Stomach (tissue), 4 donors: Measurements from ENCODE around the gene SLC4A2.
A peak's percentile ranks its signal among the peaks of the same experiment; 100 is the strongest.

Experiments used
- POLR2A ChIP-seq, 4 donors: fragments of 450-650 bp; IDR thresholded peaks; one replicate each; pipeline ENCODE4 v1.6.1; 2016; ENCODE audit warnings: antibody characterized with exemption in 4 of 4, control low read depth in 2 of 4, mild to moderate bottlenecking in 1 of 4, moderate library complexity in 1 of 4
- POLR2AphosphoS5 ChIP-seq, 3 donors: sonication (generic); formaldehyde crosslinking; IDR thresholded peaks; one replicate each; pipeline ENCODE4 v1.6.1; 2016; ENCODE audit warnings: antibody characterized with exemption in 3 of 3
- TF ChIP-seq, protein P1 (sequence below), 7 experiments: fragments of 450-650 bp in 4 of 7; fragments of 200-600 bp in 3 of 7; sonication (generic) in 3 of 7; IDR thresholded peaks; one replicate each; pipeline ENCODE4 v1.5.1; 2016 to 2019; ENCODE audit warnings: antibody characterized with exemption in 7 of 7, control low read depth in 2 of 7, mild to moderate bottlenecking in 1 of 7

DNA sequence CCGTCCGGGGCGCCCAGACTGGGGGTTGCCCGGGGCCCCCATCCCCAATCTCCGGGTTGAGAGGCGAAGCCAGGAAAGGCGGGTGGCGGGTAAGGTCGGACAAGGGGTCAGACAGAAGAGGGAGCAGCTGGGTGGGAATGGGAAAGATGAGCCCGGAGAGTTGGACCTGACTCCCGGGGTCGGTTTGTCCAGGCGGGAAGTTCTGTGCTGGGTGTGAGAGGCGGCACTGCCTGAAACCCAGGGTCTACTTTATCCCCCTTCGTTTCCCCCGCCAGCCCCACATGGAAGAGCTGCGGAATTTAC lies 675 bp downstream of the SLC4A2 start:
- TF ChIP-seq, protein P1, sequence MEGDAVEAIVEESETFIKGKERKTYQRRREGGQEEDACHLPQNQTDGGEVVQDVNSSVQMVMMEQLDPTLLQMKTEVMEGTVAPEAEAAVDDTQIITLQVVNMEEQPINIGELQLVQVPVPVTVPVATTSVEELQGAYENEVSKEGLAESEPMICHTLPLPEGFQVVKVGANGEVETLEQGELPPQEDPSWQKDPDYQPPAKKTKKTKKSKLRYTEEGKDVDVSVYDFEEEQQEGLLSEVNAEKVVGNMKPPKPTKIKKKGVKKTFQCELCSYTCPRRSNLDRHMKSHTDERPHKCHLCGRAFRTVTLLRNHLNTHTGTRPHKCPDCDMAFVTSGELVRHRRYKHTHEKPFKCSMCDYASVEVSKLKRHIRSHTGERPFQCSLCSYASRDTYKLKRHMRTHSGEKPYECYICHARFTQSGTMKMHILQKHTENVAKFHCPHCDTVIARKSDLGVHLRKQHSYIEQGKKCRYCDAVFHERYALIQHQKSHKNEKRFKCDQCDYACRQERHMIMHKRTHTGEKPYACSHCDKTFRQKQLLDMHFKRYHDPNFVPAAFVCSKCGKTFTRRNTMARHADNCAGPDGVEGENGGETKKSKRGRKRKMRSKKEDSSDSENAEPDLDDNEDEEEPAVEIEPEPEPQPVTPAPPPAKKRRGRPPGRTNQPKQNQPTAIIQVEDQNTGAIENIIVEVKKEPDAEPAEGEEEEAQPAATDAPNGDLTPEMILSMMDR (IDR thresholded peaks at IDR 0.05): peak in 1 of 7 experiments; percentile 1
- no peak for TF ChIP-seq POLR2A (IDR thresholded peaks at IDR 0.05)
- no peak for TF ChIP-seq POLR2AphosphoS5 (IDR thresholded peaks at IDR 0.05)
